ENCODE data around the gene FGD6.

DNA sequence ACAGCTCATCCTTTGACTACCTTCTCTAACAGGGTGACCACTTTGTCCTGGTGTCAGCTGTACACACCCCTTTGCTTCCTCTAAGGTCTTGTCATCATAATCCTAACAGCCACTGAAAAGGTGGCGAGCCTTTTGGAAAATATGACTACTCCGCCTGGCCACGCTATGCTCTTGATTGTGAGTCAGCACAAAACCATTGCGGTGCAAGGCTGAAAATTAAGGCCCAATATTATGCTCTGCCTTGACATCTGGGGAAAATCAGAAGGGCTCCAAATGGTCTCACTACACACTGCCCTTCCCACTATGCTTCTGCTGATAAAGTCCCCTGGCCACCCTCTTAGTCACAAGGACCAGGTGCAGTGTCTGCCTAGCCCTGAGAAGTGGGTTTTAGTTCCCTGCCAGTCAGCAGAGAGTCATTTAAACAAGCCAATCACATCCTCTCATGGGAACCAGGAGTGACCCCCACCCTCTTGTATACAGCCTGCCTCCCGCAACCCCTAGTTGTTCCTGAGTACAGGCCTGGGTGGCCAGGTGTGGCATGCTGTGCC is 34.3 kb downstream of the FGD6 start:
- TF ChIP-seq, protein P1, sequence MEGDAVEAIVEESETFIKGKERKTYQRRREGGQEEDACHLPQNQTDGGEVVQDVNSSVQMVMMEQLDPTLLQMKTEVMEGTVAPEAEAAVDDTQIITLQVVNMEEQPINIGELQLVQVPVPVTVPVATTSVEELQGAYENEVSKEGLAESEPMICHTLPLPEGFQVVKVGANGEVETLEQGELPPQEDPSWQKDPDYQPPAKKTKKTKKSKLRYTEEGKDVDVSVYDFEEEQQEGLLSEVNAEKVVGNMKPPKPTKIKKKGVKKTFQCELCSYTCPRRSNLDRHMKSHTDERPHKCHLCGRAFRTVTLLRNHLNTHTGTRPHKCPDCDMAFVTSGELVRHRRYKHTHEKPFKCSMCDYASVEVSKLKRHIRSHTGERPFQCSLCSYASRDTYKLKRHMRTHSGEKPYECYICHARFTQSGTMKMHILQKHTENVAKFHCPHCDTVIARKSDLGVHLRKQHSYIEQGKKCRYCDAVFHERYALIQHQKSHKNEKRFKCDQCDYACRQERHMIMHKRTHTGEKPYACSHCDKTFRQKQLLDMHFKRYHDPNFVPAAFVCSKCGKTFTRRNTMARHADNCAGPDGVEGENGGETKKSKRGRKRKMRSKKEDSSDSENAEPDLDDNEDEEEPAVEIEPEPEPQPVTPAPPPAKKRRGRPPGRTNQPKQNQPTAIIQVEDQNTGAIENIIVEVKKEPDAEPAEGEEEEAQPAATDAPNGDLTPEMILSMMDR (IDR thresholded peaks at IDR 0.05): no peak
- TF ChIP-seq POLR2A (IDR thresholded peaks at IDR 0.05): no peak
- TF ChIP-seq POLR2AphosphoS5 (IDR thresholded peaks at IDR 0.05): no peak

Data from upper lobe of left lung (tissue), 4 donors.